HEK293 (cell line): ENCODE measurements around the gene SLC16A13.

ENCODE experiments used
- CTCF ChIA-PET: fragments of 350-600 bp; formaldehyde crosslinking; extraction: SDS; loops from one replicate; lab custom pipeline; 2021; ENCODE audit warnings: antibody characterized with exemption; lab: Yijun Ruan, JAX
- POLR2A ChIA-PET: fragments of 300-600 bp; formaldehyde crosslinking; extraction: SDS; loops from one replicate; lab custom pipeline; 2020; ENCODE audit warnings: antibody characterized with exemption, inconsistent platforms; lab: Yijun Ruan, JAX
- H3K27ac ChIP-seq: fragments of 200-500 bp; sonication (Bioruptor generic); 2 replicates; pipeline ENCODE4 v1.5.1; 2014; ENCODE audit warnings: low read depth, low read length, control low read depth, inconsistent platforms; ENCODE audit errors: extremely low read depth
- H3K36me3 ChIP-seq, 2 experiments: fragments of 200-500 bp in 1 of 2; sonication (Bioruptor generic) in 1 of 2; 1 replicate in 1 of 2; 2 replicates in 1 of 2; pipeline ENCODE4 v1.5.1; 2014 to 2017; ENCODE audit warnings: inconsistent platforms in 2 of 2, low read length in 2 of 2; ENCODE audit not compliant: control insufficient read depth in 2 of 2, insufficient read depth in 1 of 2
- H3K4me1 ChIP-seq: fragments of 200-500 bp; sonication (Bioruptor generic); 2 replicates; pipeline ENCODE4 v1.5.1; 2014; ENCODE audit warnings: mild to moderate bottlenecking, low read length, inconsistent platforms; ENCODE audit not compliant: control insufficient read depth, insufficient read depth
- H3K4me3 ChIP-seq: 2 replicates; pipeline ENCODE4 v1.5.1; 2011; ENCODE audit warnings: low read depth, mild to moderate bottlenecking, control low read depth, low read length, moderate library complexity
- H3K9me3 ChIP-seq: fragments of 200-500 bp; sonication (Bioruptor generic); 2 replicates; pipeline ENCODE4 v1.5.1; 2014; ENCODE audit warnings: low read depth, low read length, inconsistent platforms; ENCODE audit not compliant: control insufficient read depth, insufficient read depth
- ELK4 ChIP-seq: IDR thresholded peaks from 2 replicates; pipeline ENCODE4 v1.6.1; 2011; ENCODE audit warnings: mild to moderate bottlenecking, low read depth, low read length, borderline replicate concordance
- FEZF1 ChIP-seq: fragments of 450-650 bp; formaldehyde crosslinking; IDR thresholded peaks from 2 replicates; pipeline ENCODE4 v1.5.1; 2016; ENCODE audit warnings: missing biosample characterization, missing genetic modification characterization
- GFI1B ChIP-seq: fragments of 450-650 bp; formaldehyde crosslinking; IDR thresholded peaks from 2 replicates; pipeline ENCODE4 v1.5.1; 2016; ENCODE audit warnings: missing biosample characterization, missing genetic modification characterization
- HOXC10 ChIP-seq: sonication (generic); formaldehyde crosslinking; IDR thresholded peaks from 2 replicates; pipeline ENCODE4 v1.8.1; 2023; ENCODE audit warnings: mild to moderate bottlenecking, missing genetic modification reagents
- KLF16 ChIP-seq: fragments of 450-650 bp; formaldehyde crosslinking; IDR thresholded peaks from 2 replicates; pipeline ENCODE4 v1.5.1; 2017; ENCODE audit warnings: missing biosample characterization, missing genetic modification characterization
- KLF17 ChIP-seq: fragments of 450-650 bp; formaldehyde crosslinking; IDR thresholded peaks from 2 replicates; pipeline ENCODE4 v1.5.1; 2016; ENCODE audit warnings: missing biosample characterization, missing genetic modification characterization
- KLF7 ChIP-seq: fragments of 450-650 bp; formaldehyde crosslinking; IDR thresholded peaks from 2 replicates; pipeline ENCODE4 v1.5.1; 2016; ENCODE audit warnings: missing biosample characterization, missing genetic modification characterization, borderline replicate concordance
- MEIS1 ChIP-seq: sonication (generic); formaldehyde crosslinking; IDR thresholded peaks from 2 replicates; pipeline ENCODE4 v1.8.1; 2022; ENCODE audit warnings: missing genetic modification reagents, mild to moderate bottlenecking, borderline replicate concordance
- PRDM2 ChIP-seq: fragments of 450-650 bp; formaldehyde crosslinking; IDR thresholded peaks from 2 replicates; pipeline ENCODE4 v1.5.1; 2016; ENCODE audit warnings: missing biosample characterization, missing genetic modification characterization, borderline replicate concordance
- ZBTB49 ChIP-seq: fragments of 450-650 bp; formaldehyde crosslinking; IDR thresholded peaks from 2 replicates; pipeline ENCODE4 v1.5.1; 2016; ENCODE audit warnings: missing biosample characterization, missing genetic modification characterization, low read depth
- ZEB2 ChIP-seq: fragments of 450-650 bp; formaldehyde crosslinking; IDR thresholded peaks from 2 replicates; pipeline ENCODE4 v1.5.1; 2016; ENCODE audit warnings: missing biosample characterization, missing genetic modification characterization
- ZFP3 ChIP-seq: fragments of 450-650 bp; formaldehyde crosslinking; IDR thresholded peaks from 2 replicates; pipeline ENCODE4 v1.5.1; 2016; ENCODE audit warnings: low read depth, missing biosample characterization, missing genetic modification characterization
- ZFP69B ChIP-seq: fragments of 450-650 bp; formaldehyde crosslinking; IDR thresholded peaks from 2 replicates; pipeline ENCODE4 v1.5.1; 2016; ENCODE audit warnings: missing biosample characterization, missing genetic modification characterization
- ZNF10 ChIP-seq: fragments of 450-650 bp; formaldehyde crosslinking; IDR thresholded peaks from 2 replicates; pipeline ENCODE4 v1.5.1; 2017; ENCODE audit warnings: missing biosample characterization, missing genetic modification characterization
- ZNF2 ChIP-seq: fragments of 450-650 bp; formaldehyde crosslinking; IDR thresholded peaks from 2 replicates; pipeline ENCODE4 v1.5.1; 2016; ENCODE audit warnings: missing biosample characterization, missing genetic modification characterization
- ZNF311 ChIP-seq: fragments of 450-650 bp; formaldehyde crosslinking; IDR thresholded peaks from 2 replicates; pipeline ENCODE4 v1.5.1; 2017; ENCODE audit warnings: missing biosample characterization, missing genetic modification characterization, borderline replicate concordance
- ZNF600 ChIP-seq: fragments of 450-650 bp; formaldehyde crosslinking; IDR thresholded peaks from 2 replicates; pipeline ENCODE4 v1.5.1; 2016; ENCODE audit warnings: missing biosample characterization, missing genetic modification characterization
- ZNF621 ChIP-seq: fragments of 450-650 bp; formaldehyde crosslinking; IDR thresholded peaks from 2 replicates; pipeline ENCODE4 v1.5.1; 2017; ENCODE audit warnings: missing biosample characterization, missing genetic modification characterization
- ZNF664 ChIP-seq: fragments of 450-650 bp; formaldehyde crosslinking; IDR thresholded peaks from 2 replicates; pipeline ENCODE4 v1.5.1; 2016; ENCODE audit warnings: missing biosample characterization, missing genetic modification characterization
- ZNF747 ChIP-seq: fragments of 450-650 bp; formaldehyde crosslinking; IDR thresholded peaks from 2 replicates; pipeline ENCODE4 v1.5.1; 2016; ENCODE audit warnings: missing biosample characterization, missing genetic modification characterization
- ZNF768 ChIP-seq: fragments of 450-650 bp; formaldehyde crosslinking; IDR thresholded peaks from 2 replicates; pipeline ENCODE4 v1.5.1; 2018; ENCODE audit warnings: missing biosample characterization, mild to moderate bottlenecking, missing genetic modification characterization
- ZNF791 ChIP-seq: fragments of 450-650 bp; formaldehyde crosslinking; IDR thresholded peaks from 2 replicates; pipeline ENCODE4 v1.5.1; 2016; ENCODE audit warnings: missing biosample characterization, missing genetic modification characterization
- ZNF837 ChIP-seq: fragments of 450-650 bp; formaldehyde crosslinking; IDR thresholded peaks from 2 replicates; pipeline ENCODE4 v1.5.1; 2016; ENCODE audit warnings: missing biosample characterization, missing genetic modification characterization
- TF ChIP-seq, protein P1 (sequence below): fragments of 450-650 bp; formaldehyde crosslinking; IDR thresholded peaks from 2 replicates; pipeline ENCODE4 v1.5.0; 2017; ENCODE audit warnings: missing biosample characterization, missing genetic modification characterization, borderline replicate concordance

SLC16A13 gene

GRCh38 chr17:7064261-7064660 is 28.4 kb downstream of the SLC16A13 start:
- H3K4me3 ChIP-seq, result no peak overlapping the region
- no peak for TF ChIP-seq ZFP69B (tag by site-specific recombination)
- no peak for TF ChIP-seq ZNF664
- no peak for TF ChIP-seq ELK4
- TF ChIP-seq ZNF10 (tag by site-specific recombination), result no peak
- no peak for TF ChIP-seq FEZF1 (tag by site-specific recombination)
- TF ChIP-seq HOXC10 (CRISPR knock-in tag), result no peak
- TF ChIP-seq ZNF747 (tag by site-specific recombination), result no peak
- TF ChIP-seq ZNF791 (tag by site-specific recombination), result no peak
- TF ChIP-seq ZFP3 (tag by site-specific recombination), result no peak
- TF ChIP-seq KLF16 (tag by site-specific recombination), result no peak
- no peak for TF ChIP-seq PRDM2
- TF ChIP-seq, protein P1, sequence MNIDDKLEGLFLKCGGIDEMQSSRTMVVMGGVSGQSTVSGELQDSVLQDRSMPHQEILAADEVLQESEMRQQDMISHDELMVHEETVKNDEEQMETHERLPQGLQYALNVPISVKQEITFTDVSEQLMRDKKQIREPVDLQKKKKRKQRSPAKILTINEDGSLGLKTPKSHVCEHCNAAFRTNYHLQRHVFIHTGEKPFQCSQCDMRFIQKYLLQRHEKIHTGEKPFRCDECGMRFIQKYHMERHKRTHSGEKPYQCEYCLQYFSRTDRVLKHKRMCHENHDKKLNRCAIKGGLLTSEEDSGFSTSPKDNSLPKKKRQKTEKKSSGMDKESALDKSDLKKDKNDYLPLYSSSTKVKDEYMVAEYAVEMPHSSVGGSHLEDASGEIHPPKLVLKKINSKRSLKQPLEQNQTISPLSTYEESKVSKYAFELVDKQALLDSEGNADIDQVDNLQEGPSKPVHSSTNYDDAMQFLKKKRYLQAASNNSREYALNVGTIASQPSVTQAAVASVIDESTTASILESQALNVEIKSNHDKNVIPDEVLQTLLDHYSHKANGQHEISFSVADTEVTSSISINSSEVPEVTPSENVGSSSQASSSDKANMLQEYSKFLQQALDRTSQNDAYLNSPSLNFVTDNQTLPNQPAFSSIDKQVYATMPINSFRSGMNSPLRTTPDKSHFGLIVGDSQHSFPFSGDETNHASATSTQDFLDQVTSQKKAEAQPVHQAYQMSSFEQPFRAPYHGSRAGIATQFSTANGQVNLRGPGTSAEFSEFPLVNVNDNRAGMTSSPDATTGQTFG (tag by site-specific recombination), result no peak
- TF ChIP-seq ZNF600 (tag by site-specific recombination), result no peak
- no peaks in the 10 kb centered on the region for H3K36me3 ChIP-seq
- H3K9me3 ChIP-seq, result no peaks in the 10 kb centered on the region
- H3K27ac ChIP-seq, result no peak overlapping the region
- ChIA-PET CTCF (interaction anchor here (1.7 to 2.8 kb wide), 2 partner anchors 13 to 19 kb away, joined by 12 to 15 read pairs; no protein-coding TSS in a partner anchor), POLR2A (no interaction called here)
- H3K4me1 ChIP-seq, result 0 out of 2 replicates have a peak, but pooled peaks cover 5% of the 10 kb centered on the region

GRCh38 chr17:7067198-7067597 is 31.4 kb downstream of the SLC16A13 start:
- H3K36me3 ChIP-seq, result no peaks in the 10 kb centered on the region
- H3K4me1 ChIP-seq, result no peaks in the 10 kb centered on the region
- CTCF ChIA-PET, result no interaction called here
- POLR2A ChIA-PET, result no interaction called here
- H3K4me3 ChIP-seq, result no peak overlapping the region
- H3K9me3 ChIP-seq, result no peaks in the 10 kb centered on the region
- H3K27ac ChIP-seq, result no peak overlapping the region
- TF ChIP-seq KLF17 (no peak), ZNF768 (no peak), ZNF621 (tag by site-specific recombination) (no peak), ZNF311 (tag by site-specific recombination) (no peak), GFI1B (tag by site-specific recombination) (no peak), MEIS1 (CRISPR knock-in tag) (no peak), KLF7 (tag by site-specific recombination) (no peak), ZNF664 (no peak), ZBTB49 (tag by site-specific recombination) (no peak), ZNF2 (no peak), ZNF837 (tag by site-specific recombination) (no peak), ZEB2 (no peak)
